Hepatocyte (in vitro differentiated cells): ENCODE results near the gene CNTNAP2. TPM values are rescaled to one million over a fixed set of nuclear protein-coding genes. Genes with fewer than 3 reads are reported as not detected.

Source experiments
- DNase-seq: peaks from one replicate; pipeline ENCODE4 v3.0.0-alpha.2; 2016; ENCODE audit warnings: low spot score
- H2AFZ ChIP-seq: fragments of 200-600 bp; sonication (generic); 2 replicates; pipeline ENCODE4 v1.6.0; 2016; ENCODE audit warnings: antibody characterized with exemption, mild to moderate bottlenecking
- H3K27ac ChIP-seq: fragments of 200-600 bp; sonication (generic); 2 replicates; pipeline ENCODE4 v1.5.1; 2016; ENCODE audit warnings: mild to moderate bottlenecking
- H3K27me3 ChIP-seq: fragments of 200-600 bp; sonication (generic); 2 replicates; pipeline ENCODE4 v1.6.1; 2016
- H3K36me3 ChIP-seq: fragments of 200-600 bp; sonication (generic); replicated peaks from 2 replicates; pipeline ENCODE4 v1.5.1; 2016; ENCODE audit warnings: low read depth; ENCODE audit not compliant: insufficient read depth
- H3K4me1 ChIP-seq: fragments of 200-600 bp; sonication (generic); 2 replicates; pipeline ENCODE4 v1.5.1; 2016; ENCODE audit warnings: mild to moderate bottlenecking, moderate library complexity; ENCODE audit not compliant: insufficient read depth
- H3K4me2 ChIP-seq: fragments of 200-600 bp; sonication (generic); 2 replicates; pipeline ENCODE4 v1.6.0; 2016
- H3K4me3 ChIP-seq: fragments of 200-600 bp; sonication (generic); 2 replicates; pipeline ENCODE4 v1.5.1; 2016; ENCODE audit warnings: mild to moderate bottlenecking
- H3K79me2 ChIP-seq: fragments of 200-600 bp; sonication (generic); 2 replicates; pipeline ENCODE4 v1.6.0; 2017; ENCODE audit warnings: mild to moderate bottlenecking
- H3K9me2 ChIP-seq: fragments of 200-600 bp; sonication (generic); replicated peaks from 2 replicates; pipeline ENCODE4 v1.6.0; 2017; ENCODE audit warnings: mild to moderate bottlenecking; ENCODE audit not compliant: insufficient read depth
- H3K9me3 ChIP-seq: fragments of 200-600 bp; sonication (generic); 2 replicates; pipeline ENCODE4 v1.5.1; 2016; ENCODE audit warnings: low read depth, mild to moderate bottlenecking
- H4K20me1 ChIP-seq: fragments of 200-600 bp; sonication (generic); 2 replicates; pipeline ENCODE4 v1.6.0; 2016; ENCODE audit warnings: mild to moderate bottlenecking; ENCODE audit not compliant: insufficient read depth, poor library complexity, severe bottlenecking
- CTCF ChIP-seq: fragments of 200-600 bp; sonication (generic); IDR thresholded peaks from 2 replicates; pipeline ENCODE4 v1.5.1; 2016; ENCODE audit warnings: antibody characterized with exemption, mild to moderate bottlenecking; ENCODE audit not compliant: poor library complexity
- EZH2 ChIP-seq: fragments of 200-600 bp; sonication (generic); IDR thresholded peaks from 2 replicates; pipeline ENCODE4 v1.6.1; 2016; ENCODE audit warnings: antibody characterized with exemption, mild to moderate bottlenecking, borderline replicate concordance
- EZH2phosphoT487 ChIP-seq: fragments of 200-600 bp; sonication (generic); IDR thresholded peaks from one replicate; pipeline ENCODE4 v1.6.1; 2018; ENCODE audit warnings: antibody characterized with exemption, mild to moderate bottlenecking, low read depth, moderate library complexity; ENCODE audit not compliant: unreplicated experiment, severe bottlenecking
- WGBS: methylation state at CpG from one replicate; pipeline ENCODE4 v1.1.6; 2016; ENCODE audit warnings: low lambda C conversion rate; ENCODE audit errors: missing lambda C conversion rate; 5-methylcytosine and 5-hydroxymethylcytosine counted together
- polyA plus RNA-seq: library from polyadenylated mRNA; unstranded; fragments of >200 nt; fragmentation: Nextera tagmentation; extraction: Ambion mirVana; gene quantifications from 2 replicates; pipeline ENCODE4 v1.2.1, GENCODE V29; 2016
- total RNA-seq: library from RNA; depleted of rRNA; stranded (reverse); fragments of >200 nt; gene quantifications from 2 replicates; pipeline ENCODE4 v1.2.3, GENCODE V29; 2014

Gene CNTNAP2
- total and polyA plus RNA-seq, 2 experiments from 2014 or later, result 7.5 to 14.7 TPM

DNA sequence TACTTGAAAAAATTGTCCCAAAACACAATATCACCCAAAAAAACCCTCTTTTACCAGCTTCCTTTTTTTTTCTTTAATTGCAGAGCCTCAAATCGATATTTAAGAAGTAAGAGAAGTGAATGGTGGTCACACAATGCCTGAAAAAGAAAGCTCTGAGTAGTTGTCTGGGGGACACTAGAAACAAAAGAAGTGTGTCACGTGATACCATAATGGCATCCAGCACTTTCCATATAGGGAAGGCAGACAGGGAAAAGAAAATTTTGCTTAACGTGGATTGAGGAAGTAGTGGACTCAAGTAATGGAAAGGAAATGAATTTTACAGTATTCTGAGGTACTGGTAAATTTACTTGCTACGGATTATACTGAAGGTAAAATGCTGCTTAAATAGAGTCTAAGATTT, 1708.1 kb downstream of the CNTNAP2 start:
- H3K4me2 ChIP-seq, result no peak overlapping the region
- TF ChIP-seq EZH2 (no peak), CTCF (no peak), EZH2phosphoT487 (no peak)
- no peaks in the 10 kb centered on the region for H3K9me2 ChIP-seq
- no peaks in the 10 kb centered on the region for H3K79me2 ChIP-seq
- no peaks in the 10 kb centered on the region for H3K9me3 ChIP-seq
- no peaks in the 10 kb centered on the region for H3K27me3 ChIP-seq
- no peaks in the 10 kb centered on the region for H3K4me1 ChIP-seq
- H3K4me3 ChIP-seq, result no peak overlapping the region
- H2AFZ ChIP-seq, result no peak overlapping the region
- no peak for DNase-seq
- no peak overlapping the region for H3K27ac ChIP-seq
- WGBS, result 83% methylated on average over 4 of the region's 4 CpGs
- H3K36me3 ChIP-seq, result no peaks in the 10 kb centered on the region
- H4K20me1 ChIP-seq, result no peaks in the 10 kb centered on the region

DNA sequence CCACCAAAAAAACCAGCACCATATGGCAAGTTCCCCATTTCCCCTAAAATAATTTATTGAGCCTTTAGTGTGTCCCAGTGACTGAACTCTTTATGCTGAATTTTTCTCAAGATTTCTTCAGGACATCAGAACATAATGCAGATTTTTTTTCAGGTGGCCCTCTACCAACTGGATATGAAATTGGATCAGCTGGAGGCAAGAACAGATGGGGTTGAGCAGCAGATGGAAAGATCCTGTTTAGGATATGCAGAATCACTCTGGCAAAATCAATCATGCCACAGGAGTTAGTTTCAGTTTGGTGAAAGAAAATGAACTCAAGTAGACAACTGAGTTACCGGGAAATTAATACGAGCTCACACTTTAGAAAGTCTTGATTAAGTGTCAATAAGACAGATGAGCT, 1712.4 kb downstream of the CNTNAP2 start:
- H3K4me3 ChIP-seq, result no peak overlapping the region
- no peaks in the 10 kb centered on the region for H3K9me3 ChIP-seq
- H3K27me3 ChIP-seq, result no peaks in the 10 kb centered on the region
- no peak overlapping the region for H3K4me2 ChIP-seq
- no peaks in the 10 kb centered on the region for H4K20me1 ChIP-seq
- no peaks in the 10 kb centered on the region for H3K79me2 ChIP-seq
- 96% methylated on average over 2 of the region's 2 CpGs for WGBS
- H2AFZ ChIP-seq, result no peak overlapping the region
- no peak overlapping the region for H3K27ac ChIP-seq
- TF ChIP-seq EZH2phosphoT487 (no peak), CTCF (no peak), EZH2 (no peak)
- H3K36me3 ChIP-seq, result no peaks in the 10 kb centered on the region
- H3K4me1 ChIP-seq, result no peaks in the 10 kb centered on the region
- no peaks in the 10 kb centered on the region for H3K9me2 ChIP-seq
- DNase-seq, result no peak

DNA sequence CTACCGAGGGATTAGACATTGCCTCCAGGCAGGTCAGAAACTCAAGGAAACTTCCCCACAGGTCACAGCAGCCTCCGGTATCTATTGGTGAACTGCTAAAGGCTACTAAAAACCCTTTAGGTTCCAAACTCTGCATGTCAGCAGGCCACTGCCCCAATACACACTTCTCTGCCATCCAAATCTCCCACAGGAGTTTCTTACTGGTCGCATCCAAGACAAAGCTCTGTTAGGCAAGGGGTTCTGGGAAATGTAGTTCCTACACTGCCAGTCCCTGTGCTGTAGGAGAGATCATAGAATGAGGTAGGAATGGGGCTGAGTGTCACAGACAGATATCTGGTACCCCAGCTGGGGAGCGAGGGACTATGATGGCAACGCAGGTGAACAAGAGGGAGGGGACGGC, 1717.0 kb downstream of the CNTNAP2 start:
- Histone ChIP-seq H3K27ac (no peak overlapping the region), H3K9me2 (no peaks in the 10 kb centered on the region), H2AFZ (no peak overlapping the region), H3K36me3 (no peaks in the 10 kb centered on the region), H3K27me3 (no peaks in the 10 kb centered on the region), H3K79me2 (no peaks in the 10 kb centered on the region), H4K20me1 (no peaks in the 10 kb centered on the region), H3K4me2 (no peak overlapping the region), H3K4me3 (no peak overlapping the region), H3K9me3 (no peaks in the 10 kb centered on the region), H3K4me1 (no peaks in the 10 kb centered on the region)
- no peak for DNase-seq
- TF ChIP-seq EZH2phosphoT487, result no peak
- TF ChIP-seq EZH2, result no peak
- no peak for TF ChIP-seq CTCF
- 66% methylated on average over 6 of the region's 6 CpGs for WGBS

DNA sequence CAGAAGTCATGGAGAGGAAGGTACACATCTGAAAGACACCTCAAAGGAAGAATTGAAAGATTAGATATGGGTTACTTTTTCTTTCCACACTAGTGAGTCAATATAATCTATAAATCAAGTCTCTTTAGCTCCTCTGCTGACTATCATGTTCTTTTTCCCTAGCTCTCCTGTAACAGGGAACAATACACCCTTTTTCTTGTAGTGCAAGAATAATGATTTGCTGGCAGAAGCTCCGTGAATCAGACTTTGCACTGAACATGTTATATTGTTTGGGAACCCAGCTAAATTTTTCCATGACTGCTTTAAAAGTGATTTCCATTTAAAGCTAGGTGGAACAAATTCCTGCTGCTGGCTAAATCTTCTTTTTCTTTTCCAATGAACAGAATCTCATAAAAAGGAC, 1717.4 kb downstream of the CNTNAP2 start:
- Histone ChIP-seq H3K27me3 (no peaks in the 10 kb centered on the region), H3K9me3 (no peaks in the 10 kb centered on the region), H3K4me2 (no peak overlapping the region), H4K20me1 (no peaks in the 10 kb centered on the region), H3K4me3 (no peak overlapping the region), H3K9me2 (no peaks in the 10 kb centered on the region), H3K4me1 (no peaks in the 10 kb centered on the region), H3K36me3 (no peaks in the 10 kb centered on the region), H3K27ac (no peak overlapping the region), H3K79me2 (no peaks in the 10 kb centered on the region), H2AFZ (no peak overlapping the region)
- WGBS, result 71% methylated on average over 1 of the region's 1 CpG
- TF ChIP-seq CTCF (no peak), EZH2 (no peak), EZH2phosphoT487 (no peak)
- no peak for DNase-seq
